Colon (tissue), 2 donors: ENCODE results near the gene PGM2.
A peak's percentile ranks its signal among the peaks of the same experiment; 100 is the strongest.

ENCODE experiments used
- FAIRE-seq: peaks from 2 replicates; lab custom pipeline; 2012; peaks lifted over from hg19 to GRCh38; lab: Jason Lieb, UNC
- donor health status: control.
- donor health status: control.

PGM2 gene

DNA sequence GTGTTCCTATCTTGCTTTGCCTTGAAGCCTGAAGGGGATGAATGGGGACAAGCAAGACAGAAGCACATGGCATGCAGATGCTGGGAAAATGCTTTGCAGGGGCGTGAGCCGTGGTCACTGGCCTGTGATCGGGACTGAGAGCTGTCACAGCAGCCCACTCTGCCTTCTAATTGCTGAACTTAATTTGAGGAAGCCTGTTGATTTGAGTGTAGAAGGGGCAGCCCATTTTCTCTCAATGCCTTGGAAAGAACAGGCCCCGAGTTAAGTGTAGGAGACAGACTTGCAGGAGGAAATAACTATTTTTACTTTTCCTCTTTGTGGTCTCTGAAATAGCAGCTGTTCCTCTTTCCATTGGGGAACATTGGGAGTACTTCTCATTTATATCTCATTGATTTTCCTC, 38.3 kb downstream of the PGM2 start:
- no peak for FAIRE-seq

DNA sequence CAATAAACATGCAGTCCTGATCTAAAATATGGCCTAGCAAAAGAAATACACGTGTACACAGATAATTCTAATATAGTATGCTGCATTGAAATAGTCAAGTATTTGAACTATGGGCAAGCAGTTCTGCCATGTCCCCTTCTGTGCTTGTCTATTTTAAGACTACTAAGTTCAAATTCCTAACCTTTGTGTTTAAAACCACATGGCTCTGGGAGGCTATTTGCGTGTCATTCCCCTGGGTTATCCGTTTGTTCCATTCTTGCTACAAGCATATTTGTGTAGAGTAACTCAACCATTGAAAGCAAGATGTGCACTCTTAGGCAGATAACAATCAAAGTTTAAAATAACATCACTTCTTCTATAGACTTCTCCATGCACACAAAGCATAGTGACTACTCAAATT, 39.0 kb downstream of the PGM2 start:
- FAIRE-seq = no peak

DNA sequence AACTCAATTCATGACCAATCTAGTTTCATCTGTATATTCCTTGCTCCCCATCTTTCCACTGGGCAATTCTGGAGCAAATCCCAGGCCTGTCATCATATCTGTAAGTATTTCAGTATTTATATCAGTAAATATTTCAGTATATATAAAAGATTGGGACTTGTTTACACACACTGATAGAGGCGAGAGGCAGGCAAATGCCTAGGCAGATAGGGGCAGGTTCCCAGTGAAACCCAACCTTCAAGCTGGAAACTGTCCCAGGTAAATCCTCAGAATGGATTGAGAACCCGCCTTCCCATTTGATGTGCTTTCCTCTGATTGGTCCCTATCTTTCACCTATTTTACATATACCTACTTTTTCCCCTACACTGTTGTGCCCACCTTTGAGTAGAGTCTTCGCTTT, 40.6 kb downstream of the PGM2 start:
- no peak for FAIRE-seq

DNA sequence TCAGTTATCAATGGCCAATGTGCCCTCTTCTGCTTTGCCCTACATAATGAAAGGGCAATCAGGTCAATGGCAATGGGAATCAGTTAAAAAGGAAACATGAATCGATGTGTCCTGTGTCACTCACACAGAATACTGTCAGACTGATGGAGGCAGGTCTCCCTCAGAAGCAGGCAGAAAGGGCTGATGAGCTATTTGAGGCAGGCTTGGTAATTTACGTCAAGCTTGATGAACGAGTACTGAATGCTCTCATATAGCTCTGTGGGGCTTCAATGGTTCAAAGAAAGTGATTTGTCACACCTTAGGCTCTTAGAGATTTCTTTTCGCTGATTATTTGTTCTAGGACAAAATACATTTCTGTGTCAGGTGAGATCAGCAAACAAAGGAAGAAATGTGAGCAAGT, 41.8 kb downstream of the PGM2 start:
- no peak for FAIRE-seq

DNA sequence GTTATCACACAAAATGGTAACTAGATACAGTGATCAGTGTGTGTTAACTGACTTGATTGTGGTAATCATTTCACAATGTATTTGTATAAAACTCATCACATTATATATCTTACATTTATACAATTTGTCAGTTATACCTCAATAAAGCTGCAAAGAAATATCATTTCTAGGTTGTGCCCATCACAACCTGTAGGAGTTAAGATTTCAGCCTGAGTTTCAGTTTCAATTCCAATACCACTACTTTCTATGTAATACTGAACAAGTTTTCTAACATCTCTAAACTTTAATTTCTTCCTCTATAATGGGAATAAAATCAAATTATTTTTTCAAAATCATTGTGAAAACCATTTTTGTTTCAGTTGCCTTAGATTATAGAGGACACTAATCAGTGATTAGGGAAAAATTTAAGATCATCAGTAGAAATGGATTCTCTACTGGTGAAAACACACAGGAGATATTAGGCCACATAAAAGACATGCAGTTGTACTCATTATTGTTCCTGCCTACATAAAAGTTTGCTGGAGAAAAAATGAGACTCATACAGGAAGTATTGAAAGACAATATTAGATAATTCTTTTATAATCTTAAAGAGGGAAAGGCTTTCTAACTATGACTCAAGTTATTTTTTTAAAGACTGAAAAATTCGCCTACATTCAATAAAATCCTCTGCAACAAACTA, 46.0 kb downstream of the PGM2 start:
- FAIRE-seq = peak; percentile 33

DNA sequence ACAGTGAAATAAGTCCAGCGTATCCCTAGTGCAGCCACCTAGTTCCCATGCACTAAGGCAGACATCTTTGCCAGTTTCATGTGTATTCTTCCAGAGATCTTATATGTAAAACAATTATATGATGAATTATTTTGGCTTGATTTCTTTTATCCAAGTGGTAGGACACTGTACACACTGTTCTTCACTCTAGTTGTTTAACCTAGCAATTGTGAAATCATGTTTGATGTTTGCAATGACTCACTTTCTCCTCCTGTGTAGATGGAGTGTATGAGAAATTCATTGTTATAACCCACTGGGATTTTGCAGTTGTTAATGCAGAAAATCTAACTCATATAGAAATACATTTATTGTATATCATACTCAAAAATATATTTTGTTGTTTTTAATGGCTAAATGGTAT, 46.9 kb downstream of the PGM2 start:
- no peak for FAIRE-seq

DNA sequence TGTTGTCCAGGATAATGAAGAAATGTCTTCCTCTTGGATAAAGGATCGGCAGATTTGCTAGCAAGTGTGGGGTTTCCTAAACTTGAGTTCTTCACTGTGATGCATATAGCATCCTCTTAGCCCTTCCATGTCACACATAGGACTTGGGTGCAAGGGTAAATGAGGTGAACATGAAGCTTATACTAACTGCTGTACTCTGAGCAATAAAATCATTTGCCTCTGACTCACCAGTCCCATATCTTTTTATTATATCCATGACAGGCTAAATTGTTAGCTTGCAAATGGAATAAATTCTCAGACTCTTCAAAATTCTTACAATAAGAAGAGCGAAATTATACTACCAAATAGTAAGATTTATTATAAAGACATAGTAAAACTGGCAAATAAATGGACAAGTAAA, 49.7 kb downstream of the PGM2 start:
- FAIRE-seq = peak; percentile 10

DNA sequence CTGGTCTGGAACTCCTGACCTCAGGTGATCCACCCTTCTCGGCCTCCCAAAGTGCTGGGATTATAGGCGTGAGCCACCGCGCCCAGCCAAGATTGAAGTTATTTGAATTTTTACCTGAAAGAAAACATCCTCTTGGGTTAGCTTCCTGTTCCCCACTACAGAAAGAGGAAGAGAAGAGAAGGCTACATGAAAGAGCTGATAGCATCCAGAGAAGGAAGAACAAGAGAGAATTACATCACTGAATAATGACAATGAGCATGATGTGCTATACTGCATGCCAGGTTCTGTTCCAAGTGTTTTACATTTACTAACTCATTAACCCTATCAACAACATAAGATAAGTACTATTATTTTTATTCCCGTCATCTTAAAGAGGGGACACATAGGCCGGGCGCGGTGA, 52.9 kb downstream of the PGM2 start:
- no peak for FAIRE-seq

DNA sequence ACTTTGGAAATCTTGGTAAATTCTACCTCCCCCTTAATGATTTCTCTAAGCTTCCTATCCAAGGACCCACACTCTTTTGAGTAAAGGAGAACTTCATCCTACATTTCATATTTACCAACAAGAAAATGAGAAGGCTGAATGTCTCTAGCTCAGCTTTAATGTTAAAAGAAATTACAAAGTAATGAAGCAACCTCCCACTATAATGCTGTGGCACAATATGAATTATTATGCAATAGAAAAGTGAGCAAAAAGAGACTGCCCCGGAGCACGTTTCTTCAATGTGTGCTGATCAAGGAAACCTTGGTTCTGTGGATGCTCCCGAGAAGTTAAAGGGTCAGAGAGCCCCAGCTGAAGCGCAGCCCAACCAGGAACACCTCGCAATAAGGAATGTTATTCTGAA, 55.3 kb downstream of the PGM2 start:
- no peak for FAIRE-seq

DNA sequence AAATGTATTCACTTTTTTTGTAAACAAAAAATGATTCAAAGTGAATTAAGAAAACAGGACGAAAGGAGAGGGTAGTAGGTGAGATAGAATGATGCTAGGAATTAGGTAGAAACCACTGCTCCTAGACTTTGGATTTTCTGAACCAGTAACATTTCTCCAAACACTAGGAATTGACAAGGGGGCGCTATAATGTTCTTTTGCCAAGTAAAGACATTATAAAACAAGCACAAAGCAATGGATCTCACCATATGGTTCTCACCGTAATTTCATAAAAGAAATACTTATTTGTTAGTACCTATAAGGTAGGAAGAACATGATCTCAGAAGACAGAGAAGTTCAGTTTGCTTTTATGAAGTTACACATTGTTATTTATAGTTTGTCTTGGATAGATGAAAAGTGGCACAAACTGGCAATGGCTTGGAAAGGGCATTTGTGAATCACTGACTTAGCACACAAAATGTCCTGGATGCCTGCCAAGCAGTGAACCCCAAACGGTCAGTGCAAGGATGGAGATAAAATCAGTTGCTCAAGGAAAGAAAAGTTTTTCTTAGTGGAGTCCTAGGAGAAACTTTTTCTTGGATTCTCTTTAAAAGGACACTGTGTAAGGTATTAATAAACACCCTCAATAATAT, 56.3 kb downstream of the PGM2 start:
- FAIRE-seq = no peak

DNA sequence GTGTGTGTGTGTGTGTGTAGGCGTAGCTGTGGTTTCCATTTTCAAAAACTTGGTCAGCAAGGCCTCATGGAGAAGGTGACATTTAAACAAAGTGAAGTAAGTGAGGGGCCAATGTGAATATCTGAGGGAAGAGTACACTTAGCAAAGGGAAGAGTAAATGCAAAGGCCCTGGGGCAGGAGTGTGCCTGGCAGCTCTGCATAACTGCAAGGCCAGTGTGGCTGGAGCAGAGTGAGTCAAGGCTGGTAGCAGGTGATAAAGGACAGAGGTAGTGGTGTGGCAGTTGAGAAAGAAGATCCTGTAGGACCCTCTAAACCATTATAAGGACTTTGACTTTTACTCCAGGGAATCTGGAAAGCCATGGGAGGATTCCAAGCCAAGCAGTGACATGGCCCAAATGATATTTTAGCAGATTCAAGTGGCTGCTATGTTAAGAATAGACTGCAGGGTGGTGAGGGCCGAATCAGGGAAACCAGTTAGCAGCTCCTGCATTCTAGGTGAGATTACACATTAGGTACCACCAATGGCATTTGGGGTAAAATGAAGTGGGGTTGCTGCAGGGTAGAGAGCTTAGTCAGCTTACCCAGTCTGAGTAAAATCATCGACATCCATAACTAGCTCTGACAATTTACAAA, 58.5 kb downstream of the PGM2 start:
- no peak for FAIRE-seq

DNA sequence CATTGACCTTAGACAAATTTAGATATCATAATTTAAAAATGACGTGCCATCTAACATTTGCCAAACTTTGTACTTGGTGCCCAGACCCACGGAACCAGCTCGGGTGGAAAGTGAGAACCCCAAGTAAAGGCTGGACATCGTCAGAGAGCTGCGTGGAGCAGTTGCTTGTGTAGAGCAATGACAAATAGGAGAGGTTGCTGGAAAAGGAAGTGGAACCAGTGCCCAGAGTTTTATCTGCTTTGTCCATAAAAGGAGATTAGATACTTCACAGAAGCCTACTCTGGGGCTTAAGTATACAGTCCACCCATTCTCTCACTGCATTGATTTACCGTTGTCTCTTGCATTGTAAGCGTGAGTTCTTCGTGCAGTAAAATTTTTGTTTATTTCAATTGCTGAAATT, 59.0 kb downstream of the PGM2 start:
- FAIRE-seq = no peak

DNA sequence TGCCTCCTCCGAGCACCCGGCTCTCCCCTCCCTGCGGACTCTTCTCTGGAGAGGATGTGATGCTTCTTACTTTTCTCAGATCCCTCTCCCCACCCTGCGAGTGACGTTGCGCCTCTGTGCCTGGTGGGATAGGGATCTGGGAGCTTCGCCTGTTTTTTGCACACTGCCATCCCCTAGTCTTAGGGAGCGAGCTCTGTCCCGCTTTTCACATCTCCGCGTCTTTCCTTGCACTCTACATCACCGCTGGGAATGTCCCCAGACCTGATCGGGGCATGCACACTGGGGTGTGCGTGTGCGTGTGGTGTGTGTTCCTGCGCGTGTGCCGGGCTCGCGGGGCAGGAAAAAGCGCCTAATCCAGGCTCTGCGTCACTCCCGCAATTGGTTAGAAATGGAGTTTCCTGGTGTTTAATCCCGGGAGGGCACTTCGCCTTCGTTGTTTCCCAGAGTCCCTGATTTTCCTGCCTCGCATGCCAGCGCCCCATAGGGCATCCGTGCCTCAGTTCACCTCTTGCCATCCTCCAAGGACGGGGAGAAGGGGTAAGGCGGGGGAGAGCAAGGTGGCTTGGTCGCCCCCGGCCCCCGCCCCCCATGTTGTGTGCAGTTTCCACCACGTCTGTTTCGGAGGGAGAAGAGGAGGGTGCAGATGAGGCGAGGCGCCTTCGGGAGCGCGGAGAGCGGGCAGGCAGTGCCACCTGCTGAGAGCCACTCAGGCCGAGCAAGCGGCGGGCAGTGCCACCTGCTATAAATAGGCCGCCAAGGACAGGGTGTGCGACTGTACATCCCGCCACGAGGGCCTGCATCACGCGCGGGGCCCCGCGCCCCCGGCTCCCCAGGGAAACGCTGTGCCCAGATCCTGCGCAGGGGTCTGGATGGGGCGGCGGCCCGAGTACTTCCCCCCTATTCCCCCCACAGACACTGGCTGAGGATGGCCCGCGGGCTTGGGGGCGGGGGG, 63.6 kb downstream of the PGM2 start:
- no peak for FAIRE-seq

DNA sequence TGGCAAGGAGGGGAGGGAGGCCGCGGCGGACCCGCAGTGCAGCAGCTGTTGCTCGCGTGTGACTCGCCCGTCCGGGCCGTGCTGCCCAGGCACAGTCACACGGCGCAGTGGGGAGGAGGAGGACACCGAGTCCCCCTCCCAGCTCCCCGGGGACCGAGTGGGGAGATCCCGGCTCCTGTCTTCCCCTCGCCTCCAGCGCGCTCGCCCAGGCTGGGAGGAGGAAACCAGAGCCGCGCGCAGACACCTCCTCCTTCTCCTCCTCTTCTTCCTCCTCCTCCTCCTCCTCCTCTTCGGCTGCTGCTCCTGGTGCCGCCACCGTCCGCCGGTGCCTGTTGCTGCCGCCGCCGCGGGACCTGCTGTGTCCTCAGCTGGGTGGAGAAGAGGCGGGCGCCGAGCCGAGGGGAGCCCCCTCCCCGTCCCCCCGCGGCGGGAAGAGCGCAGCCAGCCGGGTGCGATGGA, 64.3 kb downstream of the PGM2 start, which contains the start of gene TBC1D1:
Gene TBC1D1 (plus strand): TSS at position 284 of the 459 bp plus-strand sequence. CDS start 11,012 bp downstream, outside the sequence.
- FAIRE-seq = no peak

DNA sequence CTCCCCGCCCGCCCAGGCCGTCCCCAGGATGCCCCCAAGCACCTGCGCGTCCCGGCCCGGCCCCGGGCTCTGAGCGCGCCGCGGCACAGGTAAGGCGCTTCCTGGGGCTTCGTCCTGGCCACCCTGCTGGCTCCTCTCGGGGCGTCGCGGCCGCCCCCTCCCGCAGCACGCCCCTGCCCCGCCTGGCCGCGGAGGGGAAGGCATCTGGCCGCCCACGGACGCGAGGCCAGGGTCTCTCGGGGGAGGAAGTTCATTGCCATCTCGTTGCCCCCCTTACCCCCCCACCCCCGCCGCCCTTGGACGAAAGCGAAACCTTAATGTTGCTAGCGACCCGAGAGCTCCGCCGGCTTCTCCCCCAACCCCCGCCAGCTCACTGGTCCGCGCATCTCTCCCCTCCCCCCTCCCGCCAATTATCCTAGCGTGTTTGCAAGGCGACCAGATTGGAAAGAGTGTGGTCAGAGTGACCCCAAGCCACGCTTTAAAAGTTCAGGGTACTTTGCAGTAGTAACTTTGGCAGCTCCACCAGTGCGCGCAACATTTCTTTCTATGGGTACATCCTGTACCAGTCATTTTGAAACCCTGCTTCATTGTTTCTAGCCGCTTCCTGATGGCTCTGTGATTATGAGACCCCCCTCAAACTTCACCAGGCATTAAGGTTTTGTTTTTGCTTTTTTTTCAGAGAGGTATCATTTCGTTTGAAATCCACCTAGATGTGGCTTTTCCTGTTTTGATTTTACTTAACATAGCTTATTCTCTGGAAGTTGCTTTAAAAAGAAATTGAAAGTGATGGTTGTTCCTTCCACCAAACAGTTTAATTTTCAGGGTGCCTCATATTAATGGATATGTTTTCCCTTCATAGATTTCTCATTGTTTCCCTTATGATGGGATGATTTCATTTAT, 65.0 kb downstream of the PGM2 start:
- FAIRE-seq = no peak

DNA sequence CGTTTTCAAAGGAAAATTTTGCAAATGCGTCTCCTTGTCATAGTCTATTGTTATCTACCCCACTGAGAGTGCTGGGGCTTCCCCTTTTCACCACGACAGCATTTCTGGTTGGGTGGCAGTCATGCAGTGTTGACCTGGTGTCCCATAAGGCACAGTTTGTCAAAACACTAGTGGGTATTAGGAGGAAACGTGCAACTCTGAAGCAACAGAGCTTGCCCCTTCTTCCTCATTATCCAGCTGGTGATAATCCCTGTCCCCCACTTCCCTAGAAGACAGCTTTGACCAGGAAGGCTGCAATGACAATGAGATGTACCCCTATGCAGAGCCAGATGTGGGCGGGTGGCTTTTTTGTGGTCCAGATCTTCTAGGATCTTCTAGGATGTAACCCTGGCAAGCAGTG, 66.2 kb downstream of the PGM2 start:
- FAIRE-seq = no peak

DNA sequence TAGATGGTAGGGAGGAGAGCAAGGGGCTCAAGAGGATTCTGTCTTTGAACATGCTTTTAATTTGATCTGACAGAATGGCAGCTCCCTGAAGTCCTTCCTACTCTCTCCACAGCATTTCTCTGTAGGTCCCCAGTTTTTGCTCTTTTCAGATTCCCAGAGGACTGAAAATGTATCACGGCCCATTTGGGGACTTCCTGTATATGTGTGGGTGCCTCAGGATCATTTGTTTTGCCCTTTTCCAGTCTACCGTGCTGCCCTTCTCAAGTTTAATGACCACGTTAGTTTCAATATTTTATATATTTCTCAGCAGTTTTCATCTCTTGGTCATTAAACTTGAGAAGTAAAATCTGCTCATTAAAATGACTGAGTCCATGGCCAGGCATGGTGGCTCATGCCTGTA, 66.7 kb downstream of the PGM2 start:
- FAIRE-seq = no peak

DNA sequence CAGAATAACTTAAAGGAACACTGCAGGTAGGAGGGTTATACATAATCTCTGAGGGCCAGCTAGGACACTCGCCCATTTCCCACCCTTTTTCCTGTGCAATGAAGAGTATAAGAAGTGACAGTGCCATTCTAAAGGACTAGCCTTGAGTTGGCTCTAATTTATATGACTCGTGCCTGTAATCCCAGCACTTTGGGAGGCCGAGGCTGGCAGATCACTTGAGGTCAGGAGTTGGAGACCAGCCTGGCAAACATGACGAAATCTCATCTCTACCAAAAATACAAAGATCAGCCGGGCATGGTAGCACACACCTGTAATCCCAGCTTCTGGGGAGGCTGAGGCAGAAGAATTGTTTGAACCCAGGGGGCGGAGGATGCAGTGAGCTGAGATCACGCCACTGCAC, 68.8 kb downstream of the PGM2 start:
- no peak for FAIRE-seq

DNA sequence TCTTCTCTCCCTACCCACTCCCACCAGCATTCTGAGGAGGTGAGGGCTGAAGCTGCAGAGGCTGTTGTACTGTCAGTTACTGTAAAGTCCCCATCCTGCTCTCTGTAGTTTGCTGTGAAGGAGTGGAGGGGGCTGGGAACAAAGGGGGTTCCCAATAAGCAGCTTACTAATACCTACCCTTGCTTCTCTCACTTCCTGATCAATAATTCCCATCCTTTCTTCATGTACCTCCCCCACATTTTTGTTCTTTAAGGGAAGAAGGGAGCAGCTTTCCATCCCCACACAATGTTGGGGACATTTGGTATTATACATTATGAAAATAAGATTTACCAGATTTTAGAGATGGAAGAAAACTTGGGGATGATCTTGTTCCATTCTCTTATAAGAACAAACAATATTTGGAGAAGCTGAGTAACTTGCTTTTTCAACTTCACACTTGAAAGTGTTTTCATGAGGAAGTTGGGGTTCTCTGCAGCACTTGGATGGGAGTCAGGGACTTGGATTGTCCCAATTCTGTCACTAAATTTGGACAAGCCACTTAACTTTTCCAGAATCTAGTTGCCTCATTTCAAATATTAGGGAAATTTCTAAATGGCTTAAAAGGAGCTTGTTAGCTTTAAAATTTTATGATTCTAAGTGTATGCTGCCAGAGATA, 69.8 kb downstream of the PGM2 start:
- no peak for FAIRE-seq

DNA sequence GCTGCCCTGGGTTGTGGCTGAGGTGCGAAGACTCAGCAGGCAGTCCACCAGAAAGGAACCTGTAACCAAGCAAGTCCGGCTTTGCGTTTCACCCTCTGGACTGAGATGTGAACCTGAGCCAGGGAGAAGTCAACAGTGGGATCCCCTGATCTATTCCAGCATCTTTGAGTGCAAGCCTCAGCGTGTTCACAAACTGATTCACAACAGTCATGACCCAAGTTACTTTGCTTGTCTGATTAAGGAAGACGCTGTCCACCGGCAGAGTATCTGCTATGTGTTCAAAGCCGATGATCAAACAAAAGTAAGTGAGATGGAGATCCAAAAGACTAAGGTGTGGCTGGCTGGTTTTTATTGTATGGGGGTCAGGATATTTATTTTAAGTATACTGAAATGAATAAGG, 75.7 kb downstream of the PGM2 start:
- no peak for FAIRE-seq
